Ectodermal cell (in vitro differentiated cells): Measurements from ENCODE around the gene FTO.
"Not testable (repeated sequence)": the region's sequence is repeated elsewhere in the genome, so short reads cannot be mapped to it uniquely, and the experiment has no call there.

ENCODE experiments used
- H3K27ac ChIP-seq: 2 replicates; pipeline ENCODE4 v1.7.0; 2013; ENCODE audit warnings: mild to moderate bottlenecking, low read depth, low read length; ENCODE audit not compliant: insufficient read depth, poor library complexity, severe bottlenecking
- H3K27me3 ChIP-seq: 2 replicates; pipeline ENCODE4 v1.7.0; 2013; ENCODE audit warnings: mild to moderate bottlenecking, low read length; ENCODE audit not compliant: insufficient read depth, control insufficient read depth, poor library complexity, severe bottlenecking
- H3K36me3 ChIP-seq: one replicate; pipeline ENCODE4 v1.7.0; 2013; ENCODE audit warnings: low read length; ENCODE audit not compliant: control insufficient read depth, insufficient read depth
- H3K4me1 ChIP-seq: one replicate; pipeline ENCODE4 v1.7.0; 2013; ENCODE audit warnings: low read length; ENCODE audit not compliant: control insufficient read depth, insufficient read depth
- H3K4me3 ChIP-seq: 2 replicates; pipeline ENCODE4 v1.7.0; 2013; ENCODE audit warnings: low read depth, low read length, control low read depth; ENCODE audit not compliant: insufficient read depth
- H3K9me3 ChIP-seq: 2 replicates; pipeline ENCODE4 v1.7.0; 2013; ENCODE audit warnings: mild to moderate bottlenecking, low read length, moderate library complexity; ENCODE audit not compliant: control insufficient read depth
- WGBS, 2 experiments: methylation state at CpG; one replicate each; pipeline ENCODE4 v1.1.7; 2013; ENCODE audit warnings: missing lambda C conversion rate in 2 of 2; 5-methylcytosine and 5-hydroxymethylcytosine counted together

The FTO gene

DNA sequence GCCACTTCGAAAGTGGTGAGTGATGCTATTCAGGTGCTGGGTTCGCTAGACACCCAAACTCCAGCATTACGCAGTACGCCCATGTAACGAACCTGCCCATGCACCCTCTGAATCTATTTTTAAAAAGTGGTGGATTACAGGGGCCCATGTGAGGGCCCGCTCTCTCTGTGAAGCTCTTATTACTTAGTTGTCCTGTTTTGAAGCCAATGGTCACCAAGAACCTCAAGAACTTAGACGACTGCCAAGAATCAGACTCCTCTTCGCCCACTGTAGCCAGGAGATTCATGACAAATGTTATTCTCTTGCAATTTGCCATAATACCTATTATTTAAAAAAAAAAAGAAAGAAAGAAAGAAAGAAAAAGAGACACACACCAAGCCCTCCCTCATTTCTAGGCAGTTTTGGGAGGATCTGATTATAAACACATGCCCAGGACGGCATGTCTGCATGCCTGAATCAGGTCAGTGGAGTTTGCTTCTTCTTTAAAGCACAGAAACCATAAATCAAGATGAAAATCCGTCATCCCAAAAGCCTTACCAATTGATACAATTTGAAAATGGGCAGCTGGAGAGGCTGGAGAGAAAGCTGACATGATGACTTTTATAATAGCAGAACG is 474.0 kb downstream of the FTO start:
- no peaks in the 10 kb centered on the region for H3K9me3 ChIP-seq

DNA sequence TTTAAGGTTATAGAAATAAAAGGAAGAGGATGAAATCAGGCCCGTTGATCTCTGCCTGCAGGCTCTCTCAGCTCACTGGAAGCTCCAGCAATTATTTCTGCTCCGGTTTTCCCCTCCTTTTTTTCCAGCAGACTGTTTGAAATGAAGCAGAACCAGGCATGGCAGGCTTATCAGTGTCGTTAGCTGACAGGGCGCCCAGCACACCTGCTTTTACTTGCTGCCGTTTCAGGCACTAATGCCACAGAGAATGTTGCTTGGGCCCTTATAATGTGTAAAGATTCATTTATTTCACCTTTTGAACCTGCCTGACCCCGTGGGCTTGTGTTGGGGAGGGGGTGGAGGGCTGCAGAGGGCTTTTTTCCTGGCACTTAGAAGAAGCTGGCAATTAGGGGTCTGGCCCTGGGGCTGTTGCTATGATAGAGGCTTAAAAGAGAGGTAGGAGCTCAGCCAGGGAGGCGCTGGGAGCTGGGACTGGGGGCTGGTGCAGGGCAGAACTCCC is 474.6 kb downstream of the FTO start:
- no peaks in the 10 kb centered on the region for H3K27me3 ChIP-seq
- H3K9me3 ChIP-seq: no peaks in the 10 kb centered on the region
- H3K4me3 ChIP-seq: no peak overlapping the region
- WGBS, 2 experiments: 74 to 76% methylated on average over 7 of the region's 7 CpGs
- H3K36me3 ChIP-seq: no peaks in the 10 kb centered on the region
- H3K27ac ChIP-seq: peak overlapping the region; percentile 27
- peaks cover 18% of the 10 kb centered on the region for H3K4me1 ChIP-seq

More for the DNA sequence above, 474.0 kb downstream of the FTO start:
- Histone ChIP-seq H3K4me1 (peaks cover 19% of the 10 kb centered on the region), H3K27me3 (no peaks in the 10 kb centered on the region), H3K4me3 (no peak overlapping the region), H3K36me3 (no peaks in the 10 kb centered on the region), H3K27ac (no peak overlapping the region)
- WGBS, 2 experiments: 89 to 90% methylated on average over 10 to 11 of the region's 11 CpGs

GRCh38 chr16:54180421-54181359 is 476.7 kb downstream of the FTO start:
- Histone ChIP-seq H3K4me3 (no peak overlapping the region), H3K36me3 (no peaks in the 10 kb centered on the region), H3K27me3 (no peaks in the 10 kb centered on the region), H3K4me1 (peaks cover 7% of the 10 kb centered on the region), H3K9me3 (no peaks in the 10 kb centered on the region), H3K27ac (no peak overlapping the region)
- WGBS, 2 experiments: 91 to 92% methylated on average over 3 of the region's 3 CpGs

- 90 to 93% methylated on average over 10 of the region's 10 CpGs for WGBS, 2 experiments
- H3K27me3 ChIP-seq, H3K36me3 ChIP-seq, H3K27ac ChIP-seq, H3K4me1 ChIP-seq, H3K9me3 ChIP-seq, H3K4me3 ChIP-seq: not testable (repeated sequence)
Measured at GRCh38 chr16:54181683-54182329, 477.9 kb downstream of the FTO start.

GRCh38 chr16:54185045-54185444 is 481.1 kb downstream of the FTO start:
- WGBS, 2 experiments: 95 to 98% methylated on average over 2 of the region's 2 CpGs
- H3K36me3 ChIP-seq: no peaks in the 10 kb centered on the region
- H3K4me3 ChIP-seq: no peak overlapping the region
- no peaks in the 10 kb centered on the region for H3K9me3 ChIP-seq
- H3K4me1 ChIP-seq: no peaks in the 10 kb centered on the region
- no peaks in the 10 kb centered on the region for H3K27me3 ChIP-seq
- H3K27ac ChIP-seq: no peak overlapping the region

- WGBS, 2 experiments: 94% methylated on average over 1 to 2 of the region's 2 CpGs
- H3K27ac ChIP-seq: no peak overlapping the region
- peaks cover 5% of the 10 kb centered on the region for H3K4me1 ChIP-seq
- H3K27me3 ChIP-seq: no peaks in the 10 kb centered on the region
- no peak overlapping the region for H3K4me3 ChIP-seq
- no peaks in the 10 kb centered on the region for H3K36me3 ChIP-seq
- H3K9me3 ChIP-seq: no peaks in the 10 kb centered on the region
Measured at GRCh38 chr16:54191163-54191562, 487.2 kb downstream of the FTO start.

- no peak overlapping the region for H3K4me3 ChIP-seq
- peaks cover 5% of the 10 kb centered on the region for H3K4me1 ChIP-seq
- H3K9me3 ChIP-seq: no peaks in the 10 kb centered on the region
- no peak overlapping the region for H3K27ac ChIP-seq
- H3K36me3 ChIP-seq: no peaks in the 10 kb centered on the region
- H3K27me3 ChIP-seq: no peaks in the 10 kb centered on the region
- 91 to 96% methylated on average over 3 of the region's 3 CpGs for WGBS, 2 experiments
Measured at GRCh38 chr16:54191592-54191991, 487.6 kb downstream of the FTO start.

DNA sequence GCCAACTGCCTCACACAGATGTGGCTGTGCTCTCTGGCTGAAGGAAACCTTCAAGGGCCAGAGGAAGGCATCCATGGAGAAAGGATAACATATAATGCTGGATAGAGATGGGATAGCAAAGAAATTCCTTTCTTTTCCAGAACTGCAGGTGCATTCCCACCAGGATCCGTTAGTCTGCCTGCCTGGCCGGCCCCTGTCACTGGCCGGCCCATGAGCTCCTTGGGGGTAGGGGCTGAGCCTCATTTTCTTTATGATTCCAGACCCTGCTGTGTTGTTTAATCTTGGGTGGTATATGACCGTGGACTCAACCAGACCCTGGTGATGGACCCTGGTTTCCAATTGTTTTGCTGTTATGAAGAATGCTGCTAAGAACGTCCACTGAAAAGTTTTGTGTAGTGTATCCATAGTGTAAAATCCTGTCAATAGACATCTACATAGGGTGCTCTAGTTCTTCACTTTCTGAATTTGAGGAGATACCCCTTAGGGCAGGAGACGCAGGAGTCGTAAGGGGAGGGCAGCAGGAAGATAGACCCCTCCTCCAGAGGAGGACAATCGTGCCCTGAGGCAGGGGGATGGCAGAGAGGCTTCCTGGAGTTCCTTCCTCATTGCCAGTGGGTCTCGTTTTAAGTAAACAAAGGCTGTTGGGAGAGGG is 489.2 kb downstream of the FTO start:
- Histone ChIP-seq H3K9me3 (no peaks in the 10 kb centered on the region), H3K36me3 (no peaks in the 10 kb centered on the region), H3K4me3 (no peak overlapping the region), H3K27ac (no peak overlapping the region), H3K27me3 (no peaks in the 10 kb centered on the region), H3K4me1 (peaks cover 5% of the 10 kb centered on the region)
- WGBS, 2 experiments: 77 to 78% methylated on average over 9 of the region's 9 CpGs

GRCh38 chr16:54193665-54194333 is 489.8 kb downstream of the FTO start:
- Histone ChIP-seq H3K27me3 (no peaks in the 10 kb centered on the region), H3K27ac (no peak overlapping the region), H3K9me3 (no peaks in the 10 kb centered on the region), H3K4me3 (no peak overlapping the region), H3K4me1 (peaks cover 5% of the 10 kb centered on the region), H3K36me3 (no peaks in the 10 kb centered on the region)
- WGBS, 2 experiments: 33 to 40% methylated on average over 25 of the region's 25 CpGs
